Measurements from ENCODE around the gene MAGI3. TPM values are rescaled to one million over a fixed set of nuclear protein-coding genes. Genes with fewer than 3 reads are reported as not detected.

Gene MAGI3
- total and polyA plus RNA-seq, 4 donors, result 3.0 to 28.8 (median 7.5) TPM

DNA sequence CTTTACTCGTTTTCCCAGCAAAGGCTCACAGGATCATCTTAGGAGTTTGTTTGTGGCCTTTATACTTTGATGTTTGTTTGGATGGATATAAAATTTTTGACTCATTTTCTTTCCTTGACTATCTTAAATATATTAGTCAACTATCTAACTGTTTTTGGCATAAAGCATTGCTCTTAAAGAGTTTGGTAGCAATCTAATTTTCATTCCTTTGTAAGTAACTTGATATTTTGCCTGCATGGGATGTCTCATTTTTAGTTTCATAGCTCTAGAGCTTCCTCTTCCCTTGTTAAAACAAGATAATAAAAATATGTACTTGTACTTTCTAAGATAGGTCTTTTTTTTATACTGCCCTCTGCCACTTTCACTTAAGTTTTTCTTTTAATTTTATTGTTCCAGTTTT is 161.9 kb downstream of the MAGI3 start (continued):
- TF ChIP-seq, protein P1, sequence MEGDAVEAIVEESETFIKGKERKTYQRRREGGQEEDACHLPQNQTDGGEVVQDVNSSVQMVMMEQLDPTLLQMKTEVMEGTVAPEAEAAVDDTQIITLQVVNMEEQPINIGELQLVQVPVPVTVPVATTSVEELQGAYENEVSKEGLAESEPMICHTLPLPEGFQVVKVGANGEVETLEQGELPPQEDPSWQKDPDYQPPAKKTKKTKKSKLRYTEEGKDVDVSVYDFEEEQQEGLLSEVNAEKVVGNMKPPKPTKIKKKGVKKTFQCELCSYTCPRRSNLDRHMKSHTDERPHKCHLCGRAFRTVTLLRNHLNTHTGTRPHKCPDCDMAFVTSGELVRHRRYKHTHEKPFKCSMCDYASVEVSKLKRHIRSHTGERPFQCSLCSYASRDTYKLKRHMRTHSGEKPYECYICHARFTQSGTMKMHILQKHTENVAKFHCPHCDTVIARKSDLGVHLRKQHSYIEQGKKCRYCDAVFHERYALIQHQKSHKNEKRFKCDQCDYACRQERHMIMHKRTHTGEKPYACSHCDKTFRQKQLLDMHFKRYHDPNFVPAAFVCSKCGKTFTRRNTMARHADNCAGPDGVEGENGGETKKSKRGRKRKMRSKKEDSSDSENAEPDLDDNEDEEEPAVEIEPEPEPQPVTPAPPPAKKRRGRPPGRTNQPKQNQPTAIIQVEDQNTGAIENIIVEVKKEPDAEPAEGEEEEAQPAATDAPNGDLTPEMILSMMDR (IDR thresholded peaks at IDR 0.05; ENCODE audit: low read depth, low read length, missing input control), result no peak

DNA sequence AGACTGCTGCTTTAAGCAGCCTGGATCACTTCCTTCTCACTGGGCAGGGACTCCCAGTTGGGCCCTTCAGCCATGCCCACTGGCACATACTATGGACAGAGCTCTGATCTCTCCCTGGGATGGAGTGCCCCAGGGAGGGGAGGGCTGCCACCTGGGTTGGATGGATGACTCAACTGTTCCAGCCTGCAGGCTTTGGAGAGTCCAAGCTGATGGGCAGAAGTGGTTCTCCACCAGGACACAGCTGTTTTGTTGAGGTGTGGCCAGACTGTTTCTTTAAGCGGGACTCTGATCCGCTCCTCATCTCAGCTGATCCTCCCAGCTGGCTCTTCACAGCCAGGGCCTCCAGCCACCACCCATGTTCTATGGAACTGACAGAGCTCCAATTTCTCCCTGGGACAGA is 166.9 kb downstream of the MAGI3 start:
- no peaks in the 10 kb centered on the region for H3K4me1 ChIP-seq (ENCODE audit: control insufficient read depth in 4 of 4, insufficient read depth in 4 of 4, low read length in 3 of 4)

DNA sequence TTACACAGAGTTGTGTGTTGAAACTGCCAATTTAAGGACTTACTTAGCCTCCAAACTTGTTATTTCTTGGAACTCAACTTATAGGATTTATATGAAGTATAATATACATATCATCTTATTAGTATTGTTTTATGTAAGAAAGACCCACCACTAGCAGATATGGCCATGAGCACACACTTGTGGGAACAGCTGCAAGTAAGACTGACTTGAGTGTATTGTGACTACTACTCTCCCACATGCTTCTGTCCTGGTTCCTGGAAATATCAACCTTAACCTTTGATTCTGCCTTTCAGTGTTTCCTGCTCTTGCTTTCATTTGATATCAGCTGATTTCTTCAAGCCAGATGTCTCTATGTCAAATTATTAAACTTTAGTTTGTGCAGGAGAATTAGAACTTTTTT is 175.3 kb downstream of the MAGI3 start:
- H3K4me3 ChIP-seq (ENCODE audit: low read depth in 1 of 3, low read length in 3 of 3), result no peak overlapping the region
- no peak for DNase-seq (ENCODE audit: low spot score)
- H3K36me3 ChIP-seq (ENCODE audit: control insufficient read depth in 4 of 4, insufficient read depth in 3 of 4, low read depth in 1 of 4, low read length in 3 of 4), result no peaks in the 10 kb centered on the region
- H3K27ac ChIP-seq (ENCODE audit: low read depth in 1 of 2, low read length in 2 of 2), result no peak overlapping the region
- no peaks in the 10 kb centered on the region for H3K27me3 ChIP-seq (ENCODE audit: control insufficient read depth in 4 of 4, insufficient read depth in 4 of 4, low read length in 3 of 4)
- peaks cover 0 to 3% (median 0%) of the 10 kb centered on the region in 4 donors for H3K9me3 ChIP-seq (ENCODE audit: control insufficient read depth in 4 of 4, low read length in 3 of 4)
- H3K4me1 ChIP-seq (ENCODE audit: control insufficient read depth in 4 of 4, insufficient read depth in 4 of 4, low read length in 3 of 4), result no peaks in the 10 kb centered on the region
- H3K9ac ChIP-seq (ENCODE audit: low read depth in 1 of 2, low read length in 2 of 2), result no peak overlapping the region
- TF ChIP-seq NR2F2 (IDR thresholded peaks at IDR 0.05), result no peak
- TF ChIP-seq YY1 (IDR thresholded peaks at IDR 0.05), result no peak
- TF ChIP-seq FOXA2 (IDR thresholded peaks at IDR 0.05), result no peak
- TF ChIP-seq, protein P2, sequence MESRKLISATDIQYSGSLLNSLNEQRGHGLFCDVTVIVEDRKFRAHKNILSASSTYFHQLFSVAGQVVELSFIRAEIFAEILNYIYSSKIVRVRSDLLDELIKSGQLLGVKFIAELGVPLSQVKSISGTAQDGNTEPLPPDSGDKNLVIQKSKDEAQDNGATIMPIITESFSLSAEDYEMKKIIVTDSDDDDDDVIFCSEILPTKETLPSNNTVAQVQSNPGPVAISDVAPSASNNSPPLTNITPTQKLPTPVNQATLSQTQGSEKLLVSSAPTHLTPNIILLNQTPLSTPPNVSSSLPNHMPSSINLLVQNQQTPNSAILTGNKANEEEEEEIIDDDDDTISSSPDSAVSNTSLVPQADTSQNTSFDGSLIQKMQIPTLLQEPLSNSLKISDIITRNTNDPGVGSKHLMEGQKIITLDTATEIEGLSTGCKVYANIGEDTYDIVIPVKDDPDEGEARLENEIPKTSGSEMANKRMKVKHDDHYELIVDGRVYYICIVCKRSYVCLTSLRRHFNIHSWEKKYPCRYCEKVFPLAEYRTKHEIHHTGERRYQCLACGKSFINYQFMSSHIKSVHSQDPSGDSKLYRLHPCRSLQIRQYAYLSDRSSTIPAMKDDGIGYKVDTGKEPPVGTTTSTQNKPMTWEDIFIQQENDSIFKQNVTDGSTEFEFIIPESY (IDR thresholded peaks at IDR 0.05), result no peak
- TF ChIP-seq GABPA (IDR thresholded peaks at IDR 0.05 in 1 of 2, conservative IDR thresholded peaks at IDR 0.05 in 1 of 2), result no peak

More for the DNA sequence above, 166.9 kb downstream of the MAGI3 start:
- Histone ChIP-seq H3K36me3 (ENCODE audit: control insufficient read depth in 4 of 4, insufficient read depth in 3 of 4, low read depth in 1 of 4, low read length in 3 of 4) (peaks cover 0 to 5% (median 4%) of the 10 kb centered on the region in 4 donors), H3K27ac (ENCODE audit: low read depth in 1 of 2, low read length in 2 of 2) (no peak overlapping the region), H3K9ac (ENCODE audit: low read depth in 1 of 2, low read length in 2 of 2) (no peak overlapping the region), H3K27me3 (ENCODE audit: control insufficient read depth in 4 of 4, insufficient read depth in 4 of 4, low read length in 3 of 4) (no peaks in the 10 kb centered on the region), H3K4me3 (ENCODE audit: low read depth in 1 of 3, low read length in 3 of 3) (no peak overlapping the region), H3K9me3 (ENCODE audit: control insufficient read depth in 4 of 4, low read length in 3 of 4) (no peaks in the 10 kb centered on the region)
- no peak for DNase-seq (ENCODE audit: low spot score)
- WGBS, result 98% methylated on average over 2 of the region's 2 CpGs
- no peak for TF ChIP-seq HNF4A (conservative IDR thresholded peaks at IDR 0.05)
- no peak for TF ChIP-seq TAF1 (conservative IDR thresholded peaks at IDR 0.05)
- no peak for TF ChIP-seq NR2F2 (IDR thresholded peaks at IDR 0.05)
- no peak for TF ChIP-seq RAD21 (IDR thresholded peaks at IDR 0.05)
- TF ChIP-seq, protein P1 (IDR thresholded peaks at IDR 0.05; ENCODE audit: low read depth, low read length, missing input control), result no peak
- no peak for TF ChIP-seq JUND (IDR thresholded peaks at IDR 0.05)
- TF ChIP-seq FOXA2 (IDR thresholded peaks at IDR 0.05), result no peak

Data from liver (tissue), 9 donors.